ENCODE results near the gene C6orf15.

Gene C6orf15

DNA sequence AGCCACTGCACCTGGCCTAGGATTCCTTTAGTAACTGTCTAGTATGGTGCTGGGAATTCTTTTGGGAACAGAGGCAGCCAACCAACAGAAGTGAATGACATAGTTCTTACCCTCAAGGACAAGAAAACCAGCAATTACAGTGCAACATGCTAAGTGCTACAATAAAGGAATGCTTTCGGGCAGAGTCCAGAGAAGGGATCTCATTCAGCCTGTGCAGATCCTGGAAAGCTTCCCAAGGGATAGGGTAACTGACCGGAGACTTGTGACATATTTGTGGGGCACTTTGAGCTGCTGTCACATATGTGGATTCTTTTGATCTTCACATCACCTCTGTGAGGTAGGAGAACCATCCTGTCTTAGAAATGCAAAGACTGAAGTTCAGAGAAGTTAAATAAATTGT, 46.8 kb downstream of the C6orf15 start:
- no peak for DNase-seq

- no peak for DNase-seq
These were observed 48.4 kb downstream of the C6orf15 start for GRCh38 chr6:31063906-31064435.
